HepG2 (cell line): ENCODE measurements around the gene NPSR1. TPM values are rescaled to one million over a fixed set of nuclear protein-coding genes. Genes with fewer than 3 reads are reported as not detected.

Source experiments
- ATAC-seq: fragments of 200-7000 bp; cut with Tn5 transposase; 3 replicates; pipeline ENCODE4 v1.9.1; 2020; ENCODE audit warnings: mild to moderate bottlenecking, moderate library complexity
- BruUV-seq: library from RNA; stranded (reverse); fragments of 400-500 nt; replicated peaks from 2 replicates; lab custom pipeline; 2021; lab: Mats Ljungman, UMichigan
- CTCF ChIA-PET: fragments of 300-600 bp; formaldehyde crosslinking; extraction: SDS; loops from one replicate; lab custom pipeline; 2021; ENCODE audit warnings: low total read pairs, inconsistent platforms, low intra/inter-chr PET ratio; lab: Yijun Ruan, JAX
- POLR2A ChIA-PET: fragments of 350-600 bp; sonication (Branson Sonifier 250); formaldehyde crosslinking; loops from one replicate; lab custom pipeline; 2020; ENCODE audit warnings: antibody characterized with exemption, inconsistent platforms; lab: Yijun Ruan, JAX
- DNase-seq: peaks from one replicate; pipeline ENCODE4 v3.0.0-alpha.2; 2015; ENCODE audit warnings: low spot score
- FAIRE-seq: peaks from 3 replicates; lab custom pipeline; 2011; peaks lifted over from hg19 to GRCh38; lab: Jason Lieb, UNC
- H2AFZ ChIP-seq: one replicate; pipeline ENCODE4 v1.6.1; 2011; ENCODE audit warnings: low read length, inconsistent platforms
- H3K27ac ChIP-seq: fragments of 300-600 bp; 3 replicates; pipeline ENCODE4 v1.8.0; 2011; ENCODE audit warnings: mixed run types, mild to moderate bottlenecking, mixed read lengths, low read length, inconsistent platforms; ENCODE audit not compliant: insufficient read depth; ENCODE audit errors: extremely low read length
- H3K27me3 ChIP-seq, 2 experiments: fragments of 200-600 bp in 1 of 2; 2 replicates in 1 of 2; 3 replicates in 1 of 2; pipeline versions ENCODE4 v1.6.0 to v1.8.0; 2011; ENCODE audit warnings: low read length in 2 of 2, mild to moderate bottlenecking in 2 of 2, moderate library complexity in 2 of 2, inconsistent platforms in 1 of 2; ENCODE audit not compliant: insufficient read depth in 2 of 2, control insufficient read depth in 1 of 2
- H3K36me3 ChIP-seq, 2 experiments: fragments of 200-600 bp in 1 of 2; replicated peaks in 1 of 2; 2 replicates in 1 of 2; 3 replicates in 1 of 2; pipeline versions ENCODE4 v1.5.1 to v1.8.0; 2011; ENCODE audit warnings: low read length in 2 of 2, inconsistent platforms in 1 of 2; ENCODE audit not compliant: insufficient read depth in 2 of 2, control insufficient read depth in 1 of 2
- H3K4me1 ChIP-seq: 2 replicates; pipeline ENCODE4 v1.5.1; 2012; ENCODE audit warnings: low read length, inconsistent platforms; ENCODE audit not compliant: insufficient read depth
- H3K4me2 ChIP-seq: 2 replicates; pipeline ENCODE4 v1.6.0; 2011; ENCODE audit warnings: low read depth, low read length, inconsistent platforms
- H3K4me3 ChIP-seq, 3 experiments: fragments of 200-600 bp in 1 of 3; sonication (generic), shearing (Covaris generic) in 1 of 3; replicated peaks in 1 of 3; 2 replicates each; pipeline ENCODE4 v1.5.1; 2011 to 2016; ENCODE audit warnings: low read length in 3 of 3, inconsistent platforms in 2 of 3, low read depth in 2 of 3, mild to moderate bottlenecking in 2 of 3, control low read depth in 1 of 3, mixed read lengths in 1 of 3; ENCODE audit not compliant: insufficient read depth in 1 of 3
- H3K79me2 ChIP-seq: one replicate; pipeline ENCODE4 v1.6.1; 2011; ENCODE audit warnings: low read length, inconsistent platforms; ENCODE audit not compliant: insufficient read depth
- H3K9ac ChIP-seq: 2 replicates; pipeline ENCODE4 v1.6.0; 2011; ENCODE audit warnings: mild to moderate bottlenecking, low read depth, low read length, inconsistent platforms; ENCODE audit not compliant: insufficient read depth
- H3K9me3 ChIP-seq: 2 replicates; pipeline ENCODE4 v1.5.1; 2012; ENCODE audit warnings: mild to moderate bottlenecking, low read length
- H4K20me1 ChIP-seq: 2 replicates; pipeline ENCODE4 v1.6.0; 2011; ENCODE audit warnings: inconsistent platforms, mild to moderate bottlenecking, low read length, moderate library complexity; ENCODE audit not compliant: insufficient read depth
- HES4 ChIP-seq: sonication (generic); formaldehyde crosslinking; IDR thresholded peaks from 2 replicates; pipeline ENCODE4 v1.9.0; 2021; ENCODE audit warnings: mild to moderate bottlenecking, missing genetic modification reagents, borderline replicate concordance
- HMG20A ChIP-seq: IDR thresholded peaks from 2 replicates; pipeline ENCODE4 v1.6.1; 2016; ENCODE audit warnings: borderline replicate concordance
- JUND ChIP-seq: sonication (generic); formaldehyde crosslinking; IDR thresholded peaks from 2 replicates; pipeline ENCODE4 v1.8.0; 2022; ENCODE audit warnings: mild to moderate bottlenecking, missing genetic modification reagents
- KDM5A ChIP-seq: fragments of 200-600 bp; sonication (generic); IDR thresholded peaks from 2 replicates; pipeline ENCODE4 v1.7.0; 2018; ENCODE audit warnings: antibody characterized with exemption, mild to moderate bottlenecking, low read length, borderline replicate concordance
- KLF16 ChIP-seq, 2 experiments: sonication (generic) in 1 of 2; formaldehyde crosslinking in 1 of 2; IDR thresholded peaks; 2 replicates each; pipeline versions ENCODE4 v1.6.1 to v1.8.0; 2016 to 2023; ENCODE audit warnings: missing genetic modification reagents in 2 of 2, missing compliant biosample characterization in 1 of 2
- NFKB2 ChIP-seq: sonication (generic); formaldehyde crosslinking; IDR thresholded peaks from 2 replicates; pipeline ENCODE4 v1.4.0; 2020; ENCODE audit warnings: missing genetic modification reagents, borderline replicate concordance
- TAF15 ChIP-seq: fragments of 200-400 bp; formaldehyde crosslinking; IDR thresholded peaks from one replicate; pipeline ENCODE4 v1.6.1; 2018; ENCODE audit warnings: mild to moderate bottlenecking, low read depth, low read length; ENCODE audit not compliant: poor library complexity, severe bottlenecking
- TBX2 ChIP-seq: sonication (generic); formaldehyde crosslinking; IDR thresholded peaks from 2 replicates; pipeline ENCODE4 v1.5.0; 2020; ENCODE audit warnings: missing genetic modification reagents, mild to moderate bottlenecking, borderline replicate concordance
- WGBS: methylation state at CpG from one replicate; pipeline ENCODE4 v1.1.6; 2017; ENCODE audit warnings: low lambda C conversion rate; 5-methylcytosine and 5-hydroxymethylcytosine counted together
- in situ Hi-C: cut with HindIII; loops from 2 replicates; pipeline ENCODE4 v1.10.0; 2017; ENCODE audit warnings: low pct_unique_long_range_greater_than_20kb; ENCODE audit not compliant: extremely low pct_ligation_motif_present
- intact Hi-C: fragments of 100-400 bp; cut with micrococcal nuclease; formaldehyde crosslinking; loops from one replicate; pipeline ENCODE4 v1.10.0; 2022; ENCODE audit not compliant: unreplicated experiment
- polyA plus RNA-seq, 8 experiments: library from polyadenylated mRNA; depleted of rRNA in 3 of 8; stranded (reverse) in 7 of 8; unstranded in 1 of 8; fragments of >200 nt; fragmentation: Illumina TruSeq in 4 of 8; extraction: Trizol in 4 of 8; gene quantifications; 2 replicates each; pipeline versions ENCODE4 v1.2.1 to v1.2.3, GENCODE V29; 2011 to 2016; ENCODE audit warnings: low read depth in 4 of 8, missing spikeins in 1 of 8, mixed read lengths in 1 of 8; ENCODE audit not compliant: insufficient read depth in 1 of 8
- total RNA-seq, 5 experiments: library from RNA; depleted of rRNA; stranded (reverse); fragments of >200 nt; fragmentation: Illumina TruSeq; extraction: Trizol; gene quantifications; 2 replicates each; pipeline ENCODE4 v1.2.3, GENCODE V29; 2016; ENCODE audit warnings: low read depth in 1 of 5
- TF ChIP-seq, protein P1 (sequence below): sonication (generic); formaldehyde crosslinking; IDR thresholded peaks from 2 replicates; pipeline ENCODE4 v1.5.0; 2020; ENCODE audit warnings: mild to moderate bottlenecking, missing genetic modification reagents, borderline replicate concordance
- TF ChIP-seq, protein P2 (sequence below): sonication (generic); formaldehyde crosslinking; IDR thresholded peaks from 2 replicates; pipeline ENCODE4 v1.5.0; 2020; ENCODE audit warnings: missing genetic modification reagents
- TF ChIP-seq, protein P3 (sequence below): sonication (generic); formaldehyde crosslinking; IDR thresholded peaks from 2 replicates; pipeline ENCODE4 v1.5.0; 2020; ENCODE audit warnings: missing genetic modification reagents, mild to moderate bottlenecking, borderline replicate concordance

NPSR1 gene
- total and polyA plus RNA-seq, 2 of the 13 experiments (the other 11 are each of a cell fraction or from before 2014, with no cell fraction given) = not detected

DNA sequence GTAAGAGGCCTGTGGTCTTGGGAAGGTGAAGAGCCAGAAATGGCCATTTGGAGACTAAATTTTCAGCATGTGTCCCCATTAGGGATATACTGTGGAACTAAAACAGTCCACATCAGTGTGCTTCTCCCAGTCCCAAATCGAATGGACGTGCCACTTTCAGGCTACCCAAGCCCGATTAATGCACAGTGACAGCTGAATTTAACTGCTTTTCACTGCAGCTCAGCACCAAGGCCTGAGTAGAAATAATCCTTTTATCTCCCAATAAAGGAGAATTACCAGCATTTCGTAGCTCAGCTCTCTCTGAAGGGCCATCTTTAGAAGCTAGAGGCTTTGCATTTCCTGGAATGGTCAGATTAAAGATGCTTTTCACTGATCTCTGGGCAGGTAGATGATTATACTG, 183.3 kb downstream of the NPSR1 start (continued):
- TF ChIP-seq, protein P1, sequence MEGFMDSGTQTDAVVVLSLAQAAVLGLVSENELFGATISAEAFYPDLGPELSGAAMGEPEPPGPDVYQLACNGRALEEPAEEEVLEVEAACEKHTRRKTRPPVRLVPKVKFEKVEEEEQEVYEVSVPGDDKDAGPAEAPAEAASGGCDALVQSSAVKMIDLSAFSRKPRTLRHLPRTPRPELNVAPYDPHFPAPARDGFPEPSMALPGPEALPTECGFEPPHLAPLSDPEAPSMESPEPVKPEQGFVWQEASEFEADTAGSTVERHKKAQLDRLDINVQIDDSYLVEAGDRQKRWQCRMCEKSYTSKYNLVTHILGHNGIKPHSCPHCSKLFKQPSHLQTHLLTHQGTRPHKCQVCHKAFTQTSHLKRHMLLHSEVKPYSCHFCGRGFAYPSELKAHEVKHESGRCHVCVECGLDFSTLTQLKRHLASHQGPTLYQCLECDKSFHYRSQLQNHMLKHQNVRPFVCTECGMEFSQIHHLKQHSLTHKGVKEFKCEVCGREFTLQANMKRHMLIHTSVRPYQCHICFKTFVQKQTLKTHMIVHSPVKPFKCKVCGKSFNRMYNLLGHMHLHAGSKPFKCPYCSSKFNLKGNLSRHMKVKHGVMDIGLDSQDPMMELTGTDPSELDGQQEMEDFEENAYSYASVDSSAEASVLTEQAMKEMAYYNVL (CRISPR knock-in tag) = no peak
- TF ChIP-seq HMG20A (CRISPR knock-in tag) = no peak

DNA sequence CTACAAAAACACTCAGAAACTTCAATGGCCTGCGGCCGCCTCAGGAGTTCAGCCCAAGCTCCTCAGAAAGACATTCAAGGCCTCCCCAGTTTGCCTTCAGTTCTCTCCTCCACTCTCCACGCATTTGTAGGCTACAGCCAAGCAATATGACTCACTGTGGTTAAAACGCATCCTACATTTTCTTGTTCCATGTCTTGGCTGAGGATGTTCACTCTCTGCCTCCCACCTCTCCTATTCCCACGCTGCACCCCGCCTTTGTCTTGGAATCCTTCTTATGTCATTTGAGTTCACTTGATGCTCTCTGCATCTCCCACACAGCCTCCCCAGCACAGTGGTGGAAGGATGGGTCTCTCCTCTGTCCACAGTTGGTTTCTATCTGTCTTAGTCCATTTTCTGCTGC, 184.8 kb downstream of the NPSR1 start:
- H4K20me1 ChIP-seq = no peaks in the 10 kb centered on the region
- H2AFZ ChIP-seq = no peak overlapping the region
- H3K9ac ChIP-seq = no peak overlapping the region
- no peaks in the 10 kb centered on the region for H3K36me3 ChIP-seq
- intact Hi-C loops = no loop called here
- no peaks in the 10 kb centered on the region for H3K79me2 ChIP-seq
- no peak overlapping the region for H3K4me3 ChIP-seq
- H3K4me2 ChIP-seq = no peak overlapping the region
- ChIA-PET POLR2A (no interaction called here), CTCF (no interaction called here)
- no peaks in the 10 kb centered on the region for H3K9me3 ChIP-seq
- FAIRE-seq (no peak), DNase-seq (no peak), ATAC-seq (no peak)
- TF ChIP-seq HES4 (CRISPR knock-in tag) (no peak), TBX2 (no peak), KDM5A (no peak), KLF16 (CRISPR knock-in tag; IDR thresholded peaks at IDR 0.05) (no peak), NFKB2 (CRISPR knock-in tag) (no peak), JUND (CRISPR knock-in tag) (no peak), TAF15 (no peak)
- TF ChIP-seq, protein P2, sequence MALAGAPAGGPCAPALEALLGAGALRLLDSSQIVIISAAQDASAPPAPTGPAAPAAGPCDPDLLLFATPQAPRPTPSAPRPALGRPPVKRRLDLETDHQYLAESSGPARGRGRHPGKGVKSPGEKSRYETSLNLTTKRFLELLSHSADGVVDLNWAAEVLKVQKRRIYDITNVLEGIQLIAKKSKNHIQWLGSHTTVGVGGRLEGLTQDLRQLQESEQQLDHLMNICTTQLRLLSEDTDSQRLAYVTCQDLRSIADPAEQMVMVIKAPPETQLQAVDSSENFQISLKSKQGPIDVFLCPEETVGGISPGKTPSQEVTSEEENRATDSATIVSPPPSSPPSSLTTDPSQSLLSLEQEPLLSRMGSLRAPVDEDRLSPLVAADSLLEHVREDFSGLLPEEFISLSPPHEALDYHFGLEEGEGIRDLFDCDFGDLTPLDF (CRISPR knock-in tag) = no peak
- TF ChIP-seq, protein P3, sequence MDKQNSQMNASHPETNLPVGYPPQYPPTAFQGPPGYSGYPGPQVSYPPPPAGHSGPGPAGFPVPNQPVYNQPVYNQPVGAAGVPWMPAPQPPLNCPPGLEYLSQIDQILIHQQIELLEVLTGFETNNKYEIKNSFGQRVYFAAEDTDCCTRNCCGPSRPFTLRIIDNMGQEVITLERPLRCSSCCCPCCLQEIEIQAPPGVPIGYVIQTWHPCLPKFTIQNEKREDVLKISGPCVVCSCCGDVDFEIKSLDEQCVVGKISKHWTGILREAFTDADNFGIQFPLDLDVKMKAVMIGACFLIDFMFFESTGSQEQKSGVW = no peak
- BruUV-seq = no TSS peak
- WGBS = 44% methylated on average over 6 of the region's 6 CpGs
- no peak overlapping the region for H3K27ac ChIP-seq
- peaks cover 7% of the 10 kb centered on the region; the same call in 1 of the 2 replicates for H3K4me1 ChIP-seq
- peaks cover 0 to 17% of the 10 kb centered on the region in 2 experiments; a peak in 2 of 5 replicates for H3K27me3 ChIP-seq
- in situ Hi-C loops = no loop called here
